Brain pericyte (primary cell): ENCODE data around the gene VAT1L.

Experiments
- DNase-seq: peaks from one replicate; pipeline ENCODE4 v3.0.0-alpha.2; 2012; ENCODE audit warnings: low read depth, low spot score

The VAT1L gene, protein sequence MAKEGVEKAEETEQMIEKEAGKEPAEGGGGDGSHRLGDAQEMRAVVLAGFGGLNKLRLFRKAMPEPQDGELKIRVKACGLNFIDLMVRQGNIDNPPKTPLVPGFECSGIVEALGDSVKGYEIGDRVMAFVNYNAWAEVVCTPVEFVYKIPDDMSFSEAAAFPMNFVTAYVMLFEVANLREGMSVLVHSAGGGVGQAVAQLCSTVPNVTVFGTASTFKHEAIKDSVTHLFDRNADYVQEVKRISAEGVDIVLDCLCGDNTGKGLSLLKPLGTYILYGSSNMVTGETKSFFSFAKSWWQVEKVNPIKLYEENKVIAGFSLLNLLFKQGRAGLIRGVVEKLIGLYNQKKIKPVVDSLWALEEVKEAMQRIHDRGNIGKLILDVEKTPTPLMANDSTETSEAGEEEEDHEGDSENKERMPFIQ

DNA sequence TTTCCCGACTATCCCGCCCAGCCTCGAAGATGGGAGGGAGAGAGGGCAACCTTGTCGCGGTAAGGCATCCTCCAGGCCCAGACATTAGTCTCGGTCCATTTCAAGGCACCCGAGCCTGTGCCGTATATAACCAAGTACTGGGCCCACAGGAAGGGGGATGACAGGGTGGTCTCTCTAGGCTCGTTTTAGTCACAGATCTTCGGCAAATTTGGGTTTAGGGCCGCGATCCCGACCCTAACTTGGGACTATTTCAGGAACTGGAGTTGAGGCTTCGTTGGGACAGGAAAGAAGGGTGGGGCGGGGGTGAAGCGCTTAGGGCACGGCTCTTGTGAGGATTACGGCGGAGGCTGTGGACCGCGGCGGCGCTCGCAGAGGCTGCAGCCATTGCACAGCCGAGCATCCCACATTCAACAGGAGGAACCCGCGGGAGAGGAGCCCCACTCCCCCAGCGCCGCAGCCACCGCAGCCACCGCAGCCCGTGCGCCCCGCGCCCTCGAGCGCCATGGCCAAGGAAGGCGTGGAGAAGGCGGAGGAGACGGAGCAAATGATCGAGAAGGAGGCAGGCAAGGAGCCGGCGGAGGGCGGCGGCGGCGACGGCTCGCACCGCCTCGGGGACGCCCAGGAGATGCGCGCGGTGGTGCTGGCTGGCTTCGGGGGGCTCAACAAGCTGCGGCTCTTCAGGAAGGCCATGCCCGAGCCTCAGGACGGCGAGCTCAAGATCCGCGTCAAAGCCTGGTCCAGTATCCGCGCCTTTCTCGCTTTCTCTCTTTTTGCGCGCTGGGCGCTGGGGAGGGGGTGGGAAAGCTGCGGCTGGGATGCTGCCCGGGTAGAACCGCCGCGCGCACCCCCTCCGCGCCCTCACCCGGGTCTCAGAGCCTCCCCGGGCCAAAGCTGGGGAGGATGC, at the start of gene VAT1L:
Gene VAT1L (plus strand): TSS at position 384 of the 904 bp plus-strand sequence. CDS start 119 bp downstream, at position 503.
- no peak for DNase-seq

DNA sequence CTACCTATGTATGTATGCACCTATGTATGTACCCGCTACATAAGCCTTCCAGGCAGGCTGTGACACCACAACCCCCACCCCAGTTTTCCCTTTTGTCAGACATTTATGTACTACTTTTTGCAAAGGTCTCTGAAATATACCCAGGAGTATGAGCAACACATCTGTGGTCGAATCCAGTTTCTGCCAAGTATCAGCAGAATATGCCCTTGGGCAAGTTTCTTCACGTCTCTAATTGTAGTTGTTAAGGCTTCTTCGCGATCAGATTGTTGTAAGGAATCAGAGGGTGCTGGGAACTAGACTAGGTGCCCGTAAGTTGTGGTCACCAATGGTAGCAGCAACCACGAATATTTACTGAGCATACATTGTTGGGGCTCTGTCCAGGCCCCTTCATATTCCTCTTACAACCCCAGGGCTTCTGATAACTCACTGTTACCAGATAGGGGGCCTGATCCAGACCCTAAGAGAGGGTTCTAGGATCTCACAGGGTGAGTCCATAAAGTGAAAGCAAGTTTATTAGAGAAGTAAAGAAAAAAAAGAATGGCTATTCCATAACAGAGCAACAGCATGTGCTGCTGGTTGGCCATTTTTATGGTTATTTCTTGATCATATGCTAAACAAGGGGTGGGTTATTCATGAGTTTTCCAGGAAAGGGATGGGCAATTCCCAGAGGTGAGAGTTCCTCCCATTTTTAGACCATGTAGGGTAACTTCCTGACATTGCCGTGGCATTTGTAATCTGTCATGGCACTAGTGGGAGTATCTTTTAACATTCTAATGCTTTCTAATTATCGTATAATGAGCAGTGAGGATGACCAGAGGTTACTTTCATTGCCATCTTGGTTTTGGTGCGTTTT, 49.4 kb upstream of the VAT1L start:
- no peak for DNase-seq

DNA sequence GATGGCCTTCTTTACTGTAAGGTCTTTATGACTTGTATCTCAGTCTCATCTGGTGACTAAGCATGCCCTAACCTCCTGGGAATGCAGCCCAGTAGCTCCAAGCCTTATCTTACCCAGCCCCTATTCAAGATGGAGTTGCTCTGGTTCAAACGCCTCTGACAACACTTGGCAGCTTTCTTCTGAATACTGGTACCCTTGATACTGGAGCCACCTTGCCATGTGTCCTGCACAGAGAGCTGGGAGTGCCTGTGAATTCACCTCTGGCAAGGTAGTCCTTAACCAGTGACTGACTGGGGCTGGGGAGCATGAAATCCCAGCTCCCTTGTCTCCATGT, 48.8 kb upstream of the VAT1L start:
- DNase-seq, result no peak

DNA sequence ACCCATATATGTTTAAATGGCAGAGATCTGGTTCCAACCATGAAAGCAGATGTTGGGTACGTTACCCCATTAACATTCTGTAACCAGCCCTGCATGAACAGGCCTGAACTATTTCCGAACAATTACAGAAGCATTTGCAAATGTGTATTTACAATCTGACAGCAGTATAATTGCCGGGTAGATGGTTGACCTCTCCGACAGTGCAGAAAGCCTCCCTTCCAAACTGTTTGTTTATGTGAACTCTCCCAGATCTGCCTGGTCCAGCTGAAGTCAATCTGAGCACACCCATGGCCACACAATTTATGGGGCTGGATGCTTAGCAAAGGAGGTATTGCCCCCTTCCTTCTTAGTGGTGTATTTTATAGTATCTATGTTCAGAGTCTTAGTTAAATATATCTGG, 44.2 kb upstream of the VAT1L start:
- DNase-seq, result no peak

DNA sequence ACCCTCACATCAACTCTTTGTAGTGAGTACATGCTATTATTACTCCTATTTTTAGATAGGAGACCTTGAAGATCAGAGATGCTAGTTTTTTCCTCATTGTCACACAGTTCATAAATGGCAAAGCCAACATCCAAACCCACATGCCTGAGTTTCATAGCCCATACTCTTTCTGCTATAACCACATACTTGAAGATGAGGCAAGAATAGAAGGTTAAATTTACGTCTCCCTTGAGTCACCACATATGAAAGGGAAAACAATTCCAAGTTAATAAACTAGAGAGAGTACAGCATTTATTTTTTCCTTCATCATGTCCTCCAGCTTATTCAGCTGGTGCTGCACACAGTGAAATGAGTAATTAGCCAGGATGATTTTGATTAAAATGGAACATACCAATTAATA, 42.4 kb upstream of the VAT1L start:
- DNase-seq, result no peak

DNA sequence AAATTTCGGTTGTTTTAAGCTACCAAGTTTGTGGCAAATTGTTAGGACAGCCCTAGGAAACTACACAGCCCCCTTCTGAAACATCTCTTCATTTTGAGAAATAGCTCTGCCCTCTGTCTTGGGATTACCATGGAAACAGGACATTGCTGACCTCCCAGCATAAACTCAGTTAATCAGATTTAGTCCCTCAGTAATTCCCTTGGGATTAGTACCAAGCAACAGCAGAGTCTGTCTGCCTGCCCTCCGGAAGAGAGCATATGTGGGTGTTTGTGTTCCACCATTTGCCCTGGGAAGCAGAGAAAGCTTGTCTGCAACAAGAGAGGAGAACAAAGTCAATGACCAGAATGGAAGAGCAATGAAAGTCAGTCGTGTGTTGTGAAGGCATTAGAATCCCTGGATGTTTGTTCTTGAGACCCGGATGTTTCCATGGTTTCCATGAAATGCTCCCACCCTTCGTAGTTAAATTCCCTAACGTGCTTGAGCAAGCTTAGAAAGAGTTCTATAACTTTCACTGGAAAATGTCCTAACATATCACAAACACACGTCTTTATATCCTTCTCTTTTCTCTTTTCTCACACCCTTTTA, 39.9 kb upstream of the VAT1L start:
- DNase-seq, result no peak

DNA sequence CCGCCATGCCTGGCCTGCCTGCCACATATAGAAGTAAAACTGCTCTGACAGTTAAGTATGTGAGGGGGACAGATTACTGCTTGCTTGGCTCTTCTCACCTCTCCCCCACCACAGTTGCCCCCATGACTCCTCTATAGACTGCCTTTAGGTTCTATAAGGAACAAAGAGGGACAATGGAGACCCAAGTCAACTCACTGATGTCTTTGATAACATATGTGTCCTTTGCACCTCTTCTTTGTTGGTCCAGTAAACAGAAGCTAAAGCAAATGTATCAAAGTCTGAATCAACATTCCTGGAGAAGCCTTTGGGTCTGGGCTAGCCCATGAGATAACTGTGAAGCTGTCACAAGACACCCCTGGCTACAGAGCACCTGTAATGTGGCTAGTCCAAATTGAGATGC, 38.9 kb upstream of the VAT1L start:
- no peak for DNase-seq

DNA sequence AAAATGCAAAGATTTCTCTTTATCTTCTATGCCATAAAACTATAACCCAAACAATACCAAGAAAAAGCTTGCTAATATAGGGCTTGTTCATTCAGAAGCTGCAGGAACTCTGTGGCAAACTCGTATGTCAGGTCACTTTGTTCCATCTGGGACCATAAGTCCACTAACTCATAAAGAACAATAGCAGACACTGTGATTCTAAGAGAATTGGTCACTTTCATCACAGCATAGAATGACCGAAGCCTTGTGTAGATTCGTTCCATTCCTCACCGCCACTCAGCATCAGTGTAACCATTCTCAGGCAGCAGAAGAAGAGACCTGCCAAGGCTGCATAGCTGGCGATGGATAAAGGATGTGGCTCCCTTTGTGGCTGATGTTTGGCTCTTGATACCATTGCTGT, 30.3 kb upstream of the VAT1L start:
- no peak for DNase-seq

DNA sequence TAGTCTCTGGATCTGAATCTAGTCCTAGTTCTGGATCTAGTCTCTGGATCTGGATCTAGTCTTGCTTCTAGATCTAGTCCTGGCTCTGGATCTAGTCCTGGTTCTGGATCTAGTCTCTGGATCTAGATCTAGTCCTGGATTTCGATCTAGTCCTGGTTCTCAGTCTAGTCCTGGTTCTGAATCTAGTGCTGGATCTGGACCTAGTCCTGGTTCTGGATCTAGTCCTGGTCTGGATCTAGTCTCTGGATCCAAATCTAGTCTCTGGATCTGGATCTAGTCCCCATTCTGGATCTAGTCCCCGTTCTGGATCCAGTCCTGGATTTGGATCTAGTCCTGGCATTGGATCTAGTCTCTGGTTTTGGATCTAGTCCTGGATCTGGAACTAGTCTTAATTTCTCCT, 29.9 kb upstream of the VAT1L start:
- no peak for DNase-seq

DNA sequence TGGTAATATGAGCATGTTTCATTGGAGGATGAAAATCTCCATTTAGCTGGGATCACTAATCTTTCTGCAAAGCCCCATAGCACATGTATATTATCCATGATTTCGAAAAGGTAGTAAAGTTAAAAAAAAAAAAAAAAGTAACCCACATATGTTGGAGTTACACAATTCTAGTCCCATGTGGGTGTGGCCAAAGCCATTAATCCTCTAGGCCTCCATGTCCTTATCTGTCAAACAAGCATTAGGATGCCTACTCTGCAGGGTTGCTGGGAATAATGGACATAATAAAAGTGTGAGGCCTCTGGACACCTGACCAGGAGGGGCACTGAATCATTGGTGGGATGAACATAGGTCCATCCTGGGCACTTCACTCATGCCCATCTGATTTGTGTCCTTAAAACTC, 29.2 kb upstream of the VAT1L start:
- no peak for DNase-seq

DNA sequence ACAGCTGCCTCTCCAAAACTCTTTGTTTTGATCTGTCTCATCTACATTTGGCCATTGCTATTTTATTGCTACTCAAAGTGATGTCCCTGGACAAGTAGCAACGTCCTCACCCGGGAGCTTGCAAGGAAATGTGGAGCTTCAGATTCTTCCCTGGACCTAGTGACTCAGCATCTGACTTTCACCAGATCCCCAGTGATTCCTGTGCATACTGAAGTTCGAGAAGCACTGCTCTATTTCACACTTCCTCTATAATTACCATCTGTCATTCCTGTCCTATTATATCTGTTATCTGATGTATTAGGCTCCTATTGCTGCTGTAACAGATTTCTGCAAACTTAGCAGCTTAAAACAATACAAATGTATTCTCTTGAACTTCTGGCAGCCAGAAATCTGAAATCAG, 28.5 kb upstream of the VAT1L start:
- no peak for DNase-seq

DNA sequence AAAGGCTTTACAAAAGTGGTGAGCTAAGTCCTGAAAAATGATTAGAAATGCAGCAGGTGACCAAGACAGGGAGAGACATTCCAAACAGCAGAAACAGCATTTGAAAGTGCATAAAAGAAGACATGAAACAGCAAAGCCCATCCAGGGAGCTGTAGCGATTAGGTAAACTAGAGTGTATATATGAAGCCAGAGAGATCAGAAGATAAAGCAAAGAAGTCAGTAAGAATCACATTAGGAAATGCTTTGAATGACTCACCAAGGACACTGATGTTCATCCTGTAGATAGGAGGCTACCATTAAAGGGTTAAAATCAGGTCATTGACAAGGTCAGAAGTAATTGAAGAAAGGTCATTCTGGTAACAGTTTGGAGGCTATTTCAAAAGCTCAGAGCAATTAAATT, 27.6 kb upstream of the VAT1L start:
- no peak for DNase-seq

DNA sequence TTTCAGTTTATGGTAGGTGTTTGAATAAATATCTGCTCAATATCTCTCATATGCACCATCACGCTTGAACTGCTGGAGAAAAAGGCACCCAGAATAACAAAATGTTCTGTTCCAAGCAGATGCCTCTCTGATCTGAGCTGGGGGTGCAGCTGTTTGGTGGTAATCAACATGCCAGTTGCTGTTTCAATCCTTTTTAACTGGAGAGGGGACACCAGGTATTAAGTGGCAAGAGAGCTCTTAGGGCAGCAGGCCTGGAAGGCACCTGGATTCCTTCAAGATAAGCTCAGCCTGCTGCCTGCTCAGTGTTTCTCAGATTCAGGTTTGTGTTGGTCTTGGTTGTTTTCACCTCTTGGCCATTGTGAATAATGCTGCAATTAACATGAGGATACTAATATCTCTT, 27.2 kb upstream of the VAT1L start:
- DNase-seq, result no peak

DNA sequence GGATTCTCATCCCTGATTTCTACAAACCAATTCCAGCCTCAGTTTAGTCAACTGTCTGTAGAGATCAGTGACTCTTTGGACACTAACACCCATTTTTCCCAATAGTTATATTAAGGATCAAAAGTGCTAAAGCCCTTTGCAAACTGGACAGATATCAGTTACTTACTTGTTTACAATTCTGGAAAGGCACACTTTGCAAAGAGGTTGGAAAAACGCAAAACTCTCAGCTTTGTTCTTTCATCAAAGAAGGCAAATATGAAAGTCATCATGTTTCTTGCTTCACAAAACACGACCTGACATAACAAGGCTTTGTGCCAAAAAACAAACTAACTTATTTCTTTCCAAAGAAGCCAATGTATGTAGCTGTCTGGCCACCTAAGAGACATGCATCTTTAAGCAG, 26.1 kb upstream of the VAT1L start:
- no peak for DNase-seq

DNA sequence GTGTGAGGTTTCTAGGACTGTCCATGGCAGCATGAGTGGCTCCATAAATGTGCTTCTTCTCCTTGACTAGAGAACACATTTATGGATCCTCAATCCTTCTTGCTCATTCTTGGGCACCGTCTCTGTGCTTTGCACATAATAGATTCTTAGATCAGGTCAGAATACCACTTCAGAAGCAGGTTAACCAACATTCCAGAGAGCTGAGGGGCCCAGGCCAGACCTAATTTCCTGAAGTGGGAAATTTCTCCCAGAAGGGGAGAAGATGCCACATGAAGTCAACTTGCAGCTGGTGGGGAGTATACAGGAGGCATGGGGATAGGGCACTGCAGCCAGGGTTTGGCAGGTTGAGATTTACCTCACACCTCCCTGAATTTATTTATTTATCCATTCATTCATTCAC, 24.4 kb upstream of the VAT1L start:
- DNase-seq, result no peak

DNA sequence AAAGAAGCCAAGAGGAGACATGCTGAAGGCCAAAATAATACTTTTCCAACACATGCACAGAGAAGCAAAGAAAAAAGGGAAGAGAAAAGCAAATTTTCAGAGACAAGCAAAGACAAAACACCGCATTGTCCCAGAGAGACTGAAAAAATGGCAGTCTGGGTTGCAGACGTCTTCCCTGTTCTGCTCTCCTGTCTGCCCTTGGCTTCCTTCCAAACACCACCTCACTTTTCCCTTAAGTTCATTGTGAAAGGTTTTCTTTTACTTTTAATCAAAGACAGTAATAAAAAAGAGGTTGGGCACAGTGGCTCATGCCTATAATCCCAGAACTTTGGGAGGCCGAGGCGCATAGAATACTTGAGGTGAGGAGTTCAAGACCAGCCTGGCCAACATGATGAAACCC, 21.2 kb upstream of the VAT1L start:
- no peak for DNase-seq

DNA sequence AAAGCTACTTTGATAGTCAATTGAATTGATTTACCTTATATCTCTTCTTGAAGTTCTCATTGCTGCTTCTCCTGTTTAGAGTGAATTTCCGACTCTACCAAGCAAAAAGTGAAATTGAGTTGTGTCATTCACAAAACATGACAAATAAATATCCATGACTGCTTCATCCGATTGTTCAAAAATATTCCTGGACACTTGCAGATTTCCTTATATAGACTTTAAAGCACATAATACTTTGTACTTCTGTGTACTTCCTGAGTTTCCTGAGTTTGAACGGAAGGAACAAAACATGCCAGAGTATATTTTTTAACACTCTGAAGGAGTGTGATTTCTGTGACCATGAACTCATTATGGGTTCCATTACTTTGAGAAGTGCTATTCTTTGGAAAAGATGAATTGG, 20.5 kb upstream of the VAT1L start:
- DNase-seq, result no peak

DNA sequence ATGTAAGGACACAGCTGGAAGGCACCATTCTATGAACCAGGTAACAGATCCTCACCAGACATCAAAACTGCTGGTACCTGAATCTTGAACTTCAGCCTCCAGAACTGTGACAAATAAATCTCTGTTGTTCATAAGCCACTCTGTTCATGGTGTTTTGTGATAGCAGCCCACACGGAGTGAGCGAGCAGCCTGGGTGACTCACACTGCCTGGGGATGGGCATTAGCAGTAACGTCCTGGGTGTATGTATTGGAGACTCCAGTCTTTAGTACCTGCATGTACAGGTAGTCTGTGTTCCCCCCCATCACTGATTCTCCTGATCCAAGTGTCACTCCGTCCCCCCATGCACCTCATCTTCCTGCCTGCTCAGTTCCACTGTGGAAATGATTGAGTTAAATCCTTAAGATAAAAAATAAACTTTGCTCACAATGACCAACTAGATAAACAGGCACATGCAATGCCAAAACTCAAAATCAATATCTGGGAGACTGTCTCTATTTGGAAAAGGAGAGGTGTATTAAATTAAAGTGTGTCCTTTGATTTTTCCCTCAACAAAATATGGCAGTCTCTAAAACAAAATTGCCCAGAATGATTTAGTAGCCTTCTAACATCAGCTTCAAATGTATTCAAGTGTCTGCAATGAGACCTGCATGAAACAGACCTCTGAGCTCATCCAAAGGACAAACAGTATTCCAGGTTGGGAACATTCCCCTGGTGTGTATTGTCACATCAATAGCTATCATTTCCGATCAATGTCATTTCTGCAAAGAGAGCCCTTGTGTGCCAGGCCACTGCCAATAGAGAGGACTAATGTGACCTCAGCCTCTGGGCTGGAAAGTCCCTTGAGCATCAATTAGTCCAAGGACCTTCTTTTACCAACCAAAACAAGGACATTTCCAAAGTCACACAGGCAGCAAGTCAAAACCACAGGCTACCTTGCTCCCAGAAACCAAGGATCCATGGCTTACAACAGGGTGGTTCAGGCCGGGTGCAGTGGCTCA, 12.2 kb upstream of the VAT1L start:
- DNase-seq, result no peak

DNA sequence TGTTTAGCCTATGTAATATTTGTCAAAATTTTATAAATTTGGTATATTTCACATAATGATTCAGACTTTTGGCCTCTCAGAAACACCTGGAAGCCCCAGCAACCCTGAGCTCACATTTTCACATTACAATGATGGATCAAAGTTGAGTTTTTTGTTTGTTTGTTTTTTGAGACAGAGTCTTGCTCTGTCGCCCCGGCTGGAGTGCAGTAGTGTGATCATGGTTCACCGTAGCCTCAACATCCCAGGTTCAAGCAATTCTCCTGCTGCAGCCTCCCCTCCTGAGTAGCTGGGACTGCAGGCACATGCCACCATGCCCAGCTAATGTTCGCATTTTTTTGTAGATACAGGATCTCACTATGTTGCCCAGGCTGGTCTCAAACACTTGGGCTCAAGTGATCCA, 10.6 kb upstream of the VAT1L start:
- no peak for DNase-seq

DNA sequence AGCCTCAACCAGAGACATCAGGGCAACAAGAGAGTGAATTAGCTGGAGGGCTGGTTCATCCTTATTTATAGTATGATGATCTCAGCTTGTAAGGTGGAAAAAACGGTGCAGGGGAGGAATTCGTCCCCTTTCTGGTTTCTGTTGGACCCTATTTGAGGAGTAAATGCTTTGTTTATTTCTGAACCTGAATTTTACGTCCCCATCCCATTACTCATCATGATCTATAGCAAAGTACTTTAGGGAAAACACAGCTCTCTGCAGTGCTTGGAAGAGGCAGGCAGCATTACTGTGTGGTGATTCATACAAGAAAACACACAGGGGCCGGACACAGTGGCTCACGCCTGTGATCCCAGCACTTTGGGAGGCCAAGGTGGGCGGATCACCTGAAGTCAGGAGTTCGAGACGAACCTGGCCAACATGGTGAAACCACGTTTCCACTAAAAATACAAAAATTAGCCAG, 8.0 kb upstream of the VAT1L start:
- DNase-seq, result no peak
